Activated CD8-positive, alpha-beta memory T cell treated with anti-CD3 and anti-CD28 coated beads for 24 hours (primary cell): ENCODE results near the gene PACSIN2.
"Not testable (repeated sequence)": the region's sequence is repeated elsewhere in the genome, so short reads cannot be mapped to it uniquely, and the experiment has no call there.

Experiments used
- DNase-seq: peaks from one replicate; pipeline ENCODE4 v3.0.0-alpha.2; 2020

PACSIN2 gene

DNA sequence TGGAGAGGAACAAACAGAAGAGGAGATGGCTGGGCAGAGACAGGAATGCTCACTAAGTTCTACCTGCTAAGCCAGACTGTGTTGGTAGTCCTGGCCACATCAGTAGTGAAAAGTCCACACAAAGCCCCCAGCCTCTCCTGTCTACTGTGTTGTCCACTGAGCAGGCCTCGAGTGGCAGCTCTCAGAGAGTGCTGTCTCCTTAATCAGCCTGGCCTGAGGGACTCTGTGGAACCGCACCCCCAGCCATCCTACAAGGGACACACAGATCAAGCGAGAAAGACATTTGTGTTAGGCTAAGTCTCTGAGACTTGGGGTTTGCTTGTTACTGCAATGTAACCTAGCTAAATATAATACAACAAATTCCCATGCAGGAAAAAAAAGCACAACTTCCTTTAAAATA, 71.0 kb downstream of the PACSIN2 start:
- DNase-seq, result no peak

DNA sequence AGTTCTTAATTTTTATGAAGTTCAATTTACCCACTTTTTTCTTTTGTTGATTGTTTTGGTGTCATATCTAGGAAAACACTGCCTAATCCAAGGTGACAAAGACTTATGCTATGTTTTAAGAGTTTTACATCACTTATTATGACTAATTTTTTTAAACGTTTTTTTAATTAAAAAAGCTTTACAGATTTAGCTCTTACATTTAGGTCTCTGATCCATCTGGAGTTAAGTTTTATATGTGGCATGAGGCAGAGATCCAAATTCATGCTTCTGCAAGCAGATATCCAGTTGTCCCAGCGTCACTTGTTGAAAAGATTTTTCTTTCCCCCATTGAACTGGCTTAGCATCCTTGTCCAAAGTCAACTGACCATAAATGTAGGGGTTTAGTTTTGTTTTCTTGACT, 72.6 kb downstream of the PACSIN2 start:
- DNase-seq, result no peak

DNA sequence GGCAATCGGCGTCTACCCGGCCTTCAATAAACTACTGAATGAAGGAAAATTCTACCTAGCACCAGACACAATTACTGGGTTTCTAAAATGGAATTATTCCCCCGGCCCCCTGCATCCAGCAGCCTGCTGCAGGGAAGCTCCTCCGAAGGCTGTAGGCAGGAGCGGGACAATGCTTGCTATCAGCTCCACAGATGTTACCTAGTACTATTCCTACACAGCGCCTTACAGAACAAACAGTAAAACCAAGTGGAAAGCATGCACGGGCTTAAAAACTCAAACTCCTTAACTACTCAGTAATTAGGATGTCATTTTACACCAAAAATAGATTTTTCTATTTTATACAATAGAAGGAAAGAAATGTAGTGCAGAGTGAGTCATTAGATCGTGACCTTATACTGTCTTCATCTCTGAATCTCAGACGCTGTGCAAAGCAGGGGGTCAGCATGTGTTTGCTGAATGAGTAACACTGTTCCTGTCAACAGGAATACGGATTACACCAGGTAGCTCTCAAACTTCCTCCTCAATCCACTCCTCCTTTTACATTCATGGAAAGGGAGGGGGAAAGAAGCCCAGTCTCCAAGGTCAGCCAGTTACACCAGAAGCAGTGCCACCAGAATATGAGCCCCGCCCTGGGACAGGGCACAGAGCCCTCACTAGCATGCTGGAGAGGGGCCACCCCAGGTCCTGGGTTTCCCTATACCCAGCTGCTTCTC, 74.9 kb downstream of the PACSIN2 start:
- no peak for DNase-seq

DNA sequence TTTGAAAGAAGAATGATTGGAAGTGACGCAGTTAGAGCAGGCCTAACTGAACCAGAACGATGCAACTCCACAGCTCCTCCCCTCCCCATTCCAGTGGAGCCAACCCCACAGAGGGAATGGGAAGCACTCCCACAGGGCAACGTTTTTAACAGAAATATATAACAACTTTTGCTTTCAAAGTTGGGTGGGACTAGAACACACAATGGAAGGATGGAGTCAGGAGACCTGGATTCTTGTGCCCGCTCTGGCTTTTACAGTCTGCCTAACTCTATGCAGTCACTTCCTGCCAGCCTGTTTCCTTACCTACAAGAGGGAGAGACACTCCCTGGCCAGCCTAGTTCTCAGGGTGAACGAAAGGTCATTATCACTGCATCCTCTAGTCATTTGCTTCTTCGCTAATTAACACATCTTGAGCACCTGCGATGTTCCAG, 75.5 kb downstream of the PACSIN2 start:
- DNase-seq, result no peak

DNA sequence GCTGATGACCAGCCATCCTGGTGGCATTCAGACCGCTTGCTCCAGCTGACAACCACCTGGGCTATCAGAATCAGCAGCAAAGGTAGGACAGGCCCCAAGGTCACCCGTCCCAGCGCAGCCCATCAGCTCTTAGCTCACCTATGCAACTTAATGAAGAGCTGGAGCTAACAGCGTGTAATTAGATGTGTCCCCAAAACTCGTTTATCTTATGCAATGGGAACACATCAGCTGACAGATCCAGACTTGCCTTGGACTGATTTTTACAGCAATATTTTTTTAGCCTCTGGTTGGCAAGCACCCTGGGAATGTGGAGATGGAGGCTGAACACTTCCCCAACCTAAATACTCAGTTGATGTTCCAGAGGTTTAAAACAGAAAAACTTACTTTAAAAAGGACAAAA, 76.0 kb downstream of the PACSIN2 start:
- DNase-seq, result no peak

DNA sequence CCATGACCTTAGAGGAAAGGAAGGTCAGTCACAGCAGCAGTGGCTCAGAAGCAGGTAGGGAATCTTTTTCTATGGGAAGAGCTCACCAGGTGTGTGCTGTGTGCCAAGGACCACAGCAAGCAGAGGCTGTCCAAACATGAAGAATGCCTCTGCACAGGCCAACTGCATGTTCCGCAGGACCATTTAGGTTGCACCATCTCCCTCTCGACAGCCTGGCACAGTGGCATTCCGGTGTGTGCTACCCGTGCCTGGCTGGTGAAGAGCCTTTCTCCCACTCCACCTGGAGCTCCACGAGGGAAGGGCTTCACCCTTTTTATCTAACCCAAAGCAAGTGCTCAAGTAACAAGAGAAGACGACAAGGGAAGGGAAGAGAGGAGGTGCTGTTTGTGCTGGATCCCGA, 76.5 kb downstream of the PACSIN2 start:
- DNase-seq, result no peak

DNA sequence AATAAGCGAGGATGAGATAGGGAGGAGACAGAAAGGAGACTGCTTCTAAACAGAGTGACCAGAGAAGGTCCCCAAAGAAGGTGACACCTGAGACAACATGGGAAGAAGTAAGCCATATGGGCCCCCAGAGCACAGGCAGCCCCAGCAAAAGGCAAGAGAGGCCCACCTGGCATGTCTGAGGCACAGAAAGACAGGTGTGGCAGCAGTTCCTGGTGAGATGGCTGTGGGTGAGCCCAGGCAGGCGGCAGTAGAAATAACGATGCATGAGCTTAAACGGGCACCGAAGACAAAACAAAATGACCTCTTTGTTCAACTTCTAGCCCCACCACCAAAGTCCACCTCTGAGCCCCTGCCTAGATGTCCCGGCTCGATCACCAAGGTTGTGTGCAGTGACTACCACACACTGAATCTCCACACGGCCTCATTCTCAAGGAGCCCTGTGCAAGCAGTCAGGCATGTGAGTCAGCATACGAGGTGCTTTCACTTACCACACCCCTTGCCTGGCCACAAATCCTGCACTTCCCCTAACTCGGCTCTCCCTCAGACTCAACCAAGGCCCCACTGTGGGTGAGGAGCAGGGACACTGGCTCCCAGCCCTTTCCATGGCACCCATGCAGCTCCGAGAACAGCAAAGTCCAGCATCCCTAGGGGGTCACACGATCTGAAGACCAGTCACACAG, 77.6 kb downstream of the PACSIN2 start:
- DNase-seq, result peak; percentile 68

DNA sequence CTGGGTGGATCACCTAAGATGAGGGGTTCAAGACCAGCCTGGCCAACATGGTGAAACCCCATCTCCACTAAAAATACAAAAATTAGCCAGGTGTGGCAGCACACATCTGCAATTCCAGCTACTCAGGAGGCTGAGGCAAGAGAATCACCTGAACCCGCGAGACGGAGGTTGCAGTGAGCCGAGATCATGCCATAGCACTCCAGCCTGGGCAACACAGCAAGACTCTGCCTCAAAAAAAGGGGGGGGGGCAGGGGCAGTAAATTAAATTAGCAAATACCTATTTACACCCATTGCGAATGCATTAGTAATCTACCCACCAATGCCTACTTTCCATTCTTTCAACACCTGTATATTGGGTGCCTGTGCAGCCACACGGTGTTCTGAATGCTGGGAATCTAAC, 78.3 kb downstream of the PACSIN2 start:
- DNase-seq, result not testable (repeated sequence)

DNA sequence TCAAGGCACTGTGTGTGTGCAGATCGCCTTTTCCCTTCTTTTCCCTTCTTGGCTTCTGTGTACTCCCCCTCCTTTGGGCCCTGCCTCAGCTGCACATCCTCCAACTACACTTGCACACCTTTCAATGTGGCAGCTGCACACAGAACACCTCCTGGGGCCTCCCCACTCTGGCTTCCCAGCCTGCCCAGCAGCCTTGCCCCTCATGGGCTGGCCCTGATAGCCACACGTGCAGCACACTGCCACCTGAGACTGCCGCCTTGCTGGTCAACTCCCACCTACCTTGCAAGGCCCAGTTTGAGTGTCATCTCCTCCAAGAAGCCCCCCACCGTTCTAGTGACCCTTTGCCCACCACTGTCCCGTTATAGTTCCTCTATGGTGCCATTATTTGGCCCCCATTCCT, 80.6 kb downstream of the PACSIN2 start:
- DNase-seq, result no peak

DNA sequence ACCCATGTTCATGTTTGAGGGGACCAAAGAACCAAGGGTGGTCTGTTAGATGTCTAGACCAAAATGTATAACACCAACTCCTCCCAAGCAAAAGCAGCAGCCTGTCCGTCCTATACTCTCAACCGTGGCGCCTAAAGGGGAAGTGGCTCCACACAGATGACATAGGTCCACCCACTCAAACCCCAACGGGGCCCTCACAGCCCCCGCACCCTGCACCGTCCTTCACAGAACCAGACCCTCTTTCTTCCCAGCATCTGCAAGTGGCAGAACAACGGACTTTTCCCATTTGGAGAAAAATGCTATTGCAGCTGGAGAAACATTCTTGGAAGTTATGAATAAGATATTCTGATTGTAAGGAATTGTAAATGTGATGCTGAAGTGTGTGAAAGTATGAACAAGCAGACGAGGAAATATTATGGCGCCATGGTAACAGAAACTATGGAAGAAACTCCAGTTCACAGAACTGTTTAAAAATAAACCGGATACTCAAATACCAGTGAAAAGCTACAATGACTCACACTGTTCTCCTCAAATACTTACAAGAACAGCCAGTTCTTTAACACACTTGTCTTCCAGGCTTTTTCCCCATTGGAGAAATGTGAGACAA, 81.4 kb downstream of the PACSIN2 start:
- DNase-seq, result peak; percentile 69

DNA sequence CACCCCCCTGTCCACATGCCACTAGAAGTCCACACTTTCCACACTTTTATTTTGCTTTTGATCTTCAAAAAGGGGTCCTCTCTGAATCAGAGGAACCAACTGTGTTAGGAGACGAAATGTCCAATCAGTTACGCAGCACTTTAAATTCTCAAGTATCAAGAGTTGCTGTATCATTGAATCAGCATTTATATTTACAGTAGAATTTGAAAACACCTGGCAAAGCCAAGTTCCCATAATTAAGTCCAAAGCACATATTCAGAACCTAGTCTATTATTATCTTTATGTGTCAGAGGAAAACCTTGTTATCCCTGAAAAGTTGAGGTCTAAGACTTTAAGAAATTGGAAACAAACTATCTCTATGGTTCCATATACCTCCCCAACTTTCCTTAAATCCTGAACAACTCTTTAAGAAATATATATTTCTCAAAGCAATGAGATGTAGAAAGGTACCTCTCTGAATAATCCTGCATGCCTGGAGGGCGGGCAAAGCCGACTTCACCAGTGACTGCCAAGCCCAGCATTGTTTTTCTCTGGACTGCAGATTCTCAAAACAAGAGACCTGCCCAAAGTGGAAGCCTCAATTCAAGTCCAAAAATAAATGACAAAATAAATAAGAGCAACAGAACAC, 82.0 kb downstream of the PACSIN2 start:
- DNase-seq, result no peak

DNA sequence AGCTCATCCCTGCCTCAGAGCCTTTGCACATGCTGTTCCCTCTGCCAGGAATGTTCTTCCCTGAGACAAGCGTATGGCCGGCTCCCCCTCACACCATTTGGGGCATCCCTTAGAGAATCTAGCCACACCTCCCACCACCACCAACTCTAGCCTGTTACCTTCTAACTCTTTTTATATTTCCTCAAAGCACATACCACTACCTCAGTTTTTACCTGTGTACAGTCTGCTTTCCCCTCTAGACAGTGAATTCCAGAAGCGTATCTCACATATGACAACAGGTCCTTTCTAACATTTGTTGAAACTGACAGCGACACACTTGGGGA, 82.8 kb downstream of the PACSIN2 start:
- DNase-seq, result no peak

DNA sequence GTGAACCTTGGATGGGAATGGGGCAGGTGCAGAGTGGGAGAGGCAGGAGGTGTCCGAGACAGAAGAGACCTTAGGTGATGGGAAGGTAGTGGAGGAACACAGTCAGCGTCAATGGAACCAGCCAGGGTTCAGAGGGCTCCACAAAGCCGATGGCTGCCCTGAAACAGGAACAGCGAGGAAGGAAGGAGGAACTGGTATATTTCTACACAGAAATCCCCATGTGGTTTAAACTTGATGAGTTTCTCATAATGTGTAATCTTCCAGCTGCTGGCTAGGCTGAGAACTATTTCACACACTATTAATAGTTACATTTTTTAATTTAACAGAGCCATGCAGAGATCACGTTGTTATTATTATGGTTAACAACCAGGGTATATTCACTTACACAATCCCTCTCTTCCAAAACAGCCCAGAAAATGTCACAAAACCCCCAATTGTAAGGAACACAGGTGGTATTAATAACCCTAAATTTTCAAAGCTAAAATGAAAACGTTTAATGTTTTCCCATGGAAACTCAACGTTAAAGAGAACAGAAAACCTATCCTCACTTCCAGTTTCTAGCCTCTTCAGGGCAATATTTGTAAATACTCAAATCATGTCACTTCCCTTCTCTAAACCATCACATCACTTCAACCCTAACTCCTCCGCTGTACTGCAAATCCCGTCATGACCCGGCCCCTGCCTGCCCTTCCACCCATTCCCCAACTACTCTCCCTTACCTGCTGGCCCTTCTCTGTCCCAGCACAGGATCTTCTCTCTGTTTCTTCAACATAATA, 83.3 kb downstream of the PACSIN2 start:
- no peak for DNase-seq

DNA sequence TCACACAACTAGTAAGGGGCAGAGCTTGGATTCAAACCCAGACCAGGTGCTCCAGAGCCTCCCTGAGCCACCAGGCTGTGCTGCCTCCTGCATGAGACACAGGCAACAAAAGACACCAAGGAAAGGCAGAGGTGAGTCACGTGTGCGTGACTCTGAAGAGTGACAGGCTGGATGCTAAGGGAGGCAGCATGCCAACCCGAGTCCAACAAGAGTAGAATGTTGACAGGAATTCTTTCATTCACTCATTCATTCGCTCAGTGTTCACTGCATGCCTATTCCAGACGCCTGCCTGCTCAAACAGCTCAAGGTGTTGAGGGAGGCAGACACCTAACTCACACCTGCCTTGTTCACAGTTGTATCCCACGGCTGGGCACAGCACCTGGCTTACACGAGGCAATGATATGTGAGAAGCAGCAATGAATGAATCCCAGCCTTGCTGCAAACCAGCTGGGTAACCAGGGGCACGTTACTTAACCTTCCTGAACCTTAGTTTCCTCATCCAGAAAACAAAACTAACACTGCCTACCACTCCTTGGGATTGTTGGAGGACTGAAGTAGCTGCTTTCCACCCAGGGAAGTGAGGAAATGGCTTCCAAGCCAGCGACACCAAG, 84.0 kb downstream of the PACSIN2 start:
- DNase-seq, result no peak

DNA sequence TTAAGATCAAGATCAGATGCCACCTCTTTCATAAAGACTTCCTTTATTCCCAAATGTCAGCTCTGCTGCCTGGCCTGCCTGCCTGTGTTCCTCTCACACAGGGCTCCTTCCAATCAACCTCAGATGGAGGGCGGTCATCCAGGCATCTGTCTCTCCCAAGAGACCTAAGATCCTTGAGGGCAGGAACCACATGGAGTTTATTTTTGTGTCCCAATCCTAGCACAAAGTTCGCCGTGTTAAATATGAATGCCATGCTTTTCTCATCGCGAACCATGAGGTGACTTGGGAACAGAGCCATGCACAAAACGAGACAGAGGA, 85.2 kb downstream of the PACSIN2 start:
- no peak for DNase-seq

DNA sequence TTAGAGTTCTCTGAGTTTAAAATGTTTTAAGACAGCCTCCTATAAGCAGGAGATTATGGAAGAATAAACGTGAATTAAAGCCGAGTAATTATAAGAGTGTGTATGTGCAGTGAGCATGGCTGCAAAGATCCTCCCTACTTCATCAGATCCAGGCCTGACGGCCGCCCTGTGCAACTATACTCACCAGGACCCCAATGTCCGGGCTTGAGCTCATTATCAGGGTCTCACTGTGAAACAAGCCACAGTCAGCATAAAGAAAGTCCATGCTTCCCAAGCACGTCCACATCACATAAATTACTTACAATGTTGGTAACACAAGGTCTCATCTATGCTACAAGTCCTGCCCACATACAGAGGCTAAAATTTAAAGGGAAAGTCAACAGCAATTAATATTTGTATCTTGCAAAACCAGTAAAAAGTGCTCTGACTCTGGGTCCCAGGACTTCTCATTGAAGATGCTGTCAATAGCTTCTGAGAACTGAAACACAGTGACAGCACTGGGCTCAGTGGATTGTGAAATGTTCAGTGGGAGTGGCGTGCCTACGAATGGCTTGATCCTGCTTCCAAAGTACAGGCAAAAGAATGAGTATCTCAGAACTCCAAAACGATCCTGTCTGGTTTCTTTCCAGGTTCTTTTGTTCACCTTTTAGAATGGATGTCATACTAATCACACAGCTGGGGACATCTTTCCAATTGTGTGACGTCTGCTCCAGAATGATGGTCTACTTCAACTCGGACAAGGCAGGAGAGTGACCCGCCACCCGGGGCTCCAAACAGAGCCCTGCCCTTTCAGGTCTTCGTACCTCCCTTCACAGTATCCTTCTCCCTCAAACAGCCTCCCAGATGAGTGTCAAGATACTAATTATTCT, 85.7 kb downstream of the PACSIN2 start:
- no peak for DNase-seq

DNA sequence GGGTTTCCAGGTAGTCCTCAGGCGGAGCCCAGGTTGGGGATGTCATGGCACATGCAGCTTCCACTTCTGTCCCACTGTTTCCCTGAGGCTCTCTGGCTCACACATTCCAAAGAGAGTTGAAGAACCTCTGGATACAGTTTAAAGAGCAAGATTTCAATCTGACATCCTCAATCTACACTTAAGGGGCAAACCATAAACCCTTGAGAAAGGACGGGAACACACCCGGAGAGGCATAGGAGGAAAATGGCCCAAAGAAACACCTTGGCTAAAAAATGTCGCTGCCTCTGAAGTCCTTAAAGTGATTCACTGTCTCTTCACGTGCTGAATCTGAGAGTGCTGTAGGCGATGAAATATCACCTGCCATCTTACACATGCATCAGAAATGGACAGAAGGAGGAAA, 87.0 kb downstream of the PACSIN2 start:
- DNase-seq, result no peak

DNA sequence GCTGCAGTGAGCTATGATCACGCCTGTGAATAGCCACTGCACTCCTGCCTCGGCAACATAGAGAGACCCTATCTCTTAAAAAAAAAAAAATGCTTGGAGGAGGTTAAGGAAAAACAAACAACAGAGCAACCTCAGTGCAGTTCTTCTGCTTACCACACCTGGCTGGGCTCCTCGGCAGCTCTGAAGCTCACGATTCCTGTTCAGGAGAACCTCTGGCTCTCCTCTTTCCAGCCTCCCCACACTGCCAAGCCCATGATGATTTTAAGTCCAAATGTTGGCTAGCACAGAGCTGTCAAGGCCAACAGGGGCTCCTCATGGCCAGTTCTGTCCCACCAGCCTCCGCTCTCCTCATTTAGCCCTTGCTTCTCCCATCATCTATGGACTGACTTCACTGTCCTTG, 88.2 kb downstream of the PACSIN2 start:
- no peak for DNase-seq

DNA sequence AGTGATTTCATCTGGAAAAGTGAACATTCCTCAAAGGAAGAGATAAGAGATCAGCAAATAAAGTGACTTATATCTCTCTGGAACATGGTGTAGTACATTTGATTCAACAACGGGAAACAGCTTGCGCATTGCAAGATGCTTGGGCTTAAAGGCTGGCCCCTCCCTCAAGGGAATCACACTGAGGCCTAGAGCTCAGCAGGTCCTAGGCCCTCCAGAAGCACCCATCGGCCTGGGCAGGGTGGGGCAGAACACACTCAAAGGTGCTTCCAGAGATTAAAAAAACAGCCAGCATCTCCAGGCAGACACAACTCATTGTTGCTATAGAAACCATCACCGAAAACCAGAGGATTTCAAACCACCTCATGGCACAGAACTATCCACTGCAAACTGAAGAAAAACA, 88.8 kb downstream of the PACSIN2 start:
- no peak for DNase-seq

DNA sequence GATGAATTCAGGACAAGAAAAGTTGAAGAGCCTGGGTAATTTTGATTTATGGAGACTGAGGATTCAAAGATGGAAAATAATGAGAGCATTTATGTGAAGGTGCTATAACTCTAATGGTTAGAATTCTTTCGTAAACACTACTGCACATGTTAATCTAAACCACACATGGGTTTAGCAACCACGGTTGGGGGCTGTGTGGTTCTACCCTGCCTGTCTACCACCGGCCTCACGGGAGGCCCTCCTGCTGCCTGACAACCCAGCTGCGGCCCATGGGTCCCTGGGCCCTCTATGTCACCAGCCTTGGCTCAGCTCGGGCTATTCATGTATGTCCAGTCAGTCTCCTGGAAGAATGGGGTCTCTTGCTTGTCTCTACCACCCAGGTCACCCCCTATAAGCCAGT, 89.4 kb downstream of the PACSIN2 start:
- no peak for DNase-seq

DNA sequence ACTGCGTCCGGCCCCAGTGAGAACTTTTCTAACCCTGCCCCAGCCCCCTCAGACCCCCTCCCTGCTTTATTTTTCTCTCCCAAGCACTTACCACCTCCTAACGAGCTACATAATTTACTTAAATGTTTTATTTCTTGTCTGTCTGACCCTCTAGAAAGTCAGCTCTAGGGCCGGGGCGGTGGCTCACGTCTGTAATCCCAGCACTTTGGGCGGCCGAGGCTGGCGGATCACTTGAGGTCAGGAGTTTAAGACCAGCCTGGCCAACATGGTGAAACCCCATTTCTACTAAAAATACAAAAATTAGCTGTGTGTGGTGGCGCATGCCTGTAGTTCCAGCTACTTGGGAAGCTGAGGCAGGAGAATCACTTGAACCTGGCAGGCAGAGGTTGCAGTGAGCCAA, 89.9 kb downstream of the PACSIN2 start:
- DNase-seq, result not testable (repeated sequence)

DNA sequence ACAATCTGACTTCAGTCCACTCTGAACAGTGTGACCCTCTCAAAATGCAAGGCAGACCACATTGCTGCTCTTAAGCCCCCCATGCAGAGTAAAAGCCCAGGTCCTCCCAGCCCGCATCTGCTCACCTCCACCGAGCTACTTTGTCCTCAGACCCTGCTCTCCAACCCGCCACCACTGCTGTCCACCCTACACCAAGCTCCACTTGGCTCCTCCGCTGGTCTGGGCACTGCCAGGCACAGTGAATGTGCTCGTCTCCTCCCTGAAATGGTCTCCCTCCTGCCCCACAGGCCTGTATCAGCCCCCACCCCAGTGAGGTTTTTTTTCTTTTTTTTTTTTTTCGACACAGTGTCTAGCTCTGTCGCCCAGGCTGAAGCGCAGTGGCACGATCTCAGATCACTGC, 90.5 kb downstream of the PACSIN2 start:
- no peak for DNase-seq
